ENCODE data around the gene PTPN1. TPM values are rescaled to one million over a fixed set of nuclear protein-coding genes. Genes with fewer than 3 reads are reported as not detected.

PTPN1 gene
- total and polyA plus RNA-seq, 2 donors (not counting 3 experiments of a cell fraction or from before 2014, with no cell fraction given): 41.1 to 64.3 TPM

DNA sequence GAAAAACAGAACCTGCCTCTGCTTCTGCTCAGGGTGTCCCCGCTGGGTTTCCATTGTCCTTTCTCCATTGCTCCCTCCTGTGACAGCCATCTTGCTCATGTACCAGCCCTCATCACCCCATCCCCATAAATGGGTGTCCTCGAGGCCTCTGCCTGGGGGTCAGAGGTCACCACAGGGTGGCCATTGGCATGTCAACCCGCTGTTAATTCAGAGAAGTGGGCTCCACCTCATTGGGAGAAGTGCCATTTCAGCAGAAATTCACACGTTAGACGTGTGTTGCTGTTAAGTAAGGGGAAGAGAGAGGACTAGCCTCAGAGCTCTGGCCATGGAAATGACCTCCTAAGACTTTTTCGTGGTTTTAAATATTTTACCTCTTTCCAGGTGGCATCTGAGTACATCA lies 71.9 kb downstream of the PTPN1 start:
- H2AFZ ChIP-seq (ENCODE audit: low read depth, low read length): no peak overlapping the region
- ChIA-PET POLR2A (no interaction called here), CTCF (interaction anchor here (0.9 to 1.0 kb wide), 2 partner anchors 10 to 166 kb away, joined by 3 to 4 read pairs; no protein-coding TSS in a partner anchor)
- no peak overlapping the region for H3K4me2 ChIP-seq (ENCODE audit: insufficient read depth, low read length)
- TF ChIP-seq FOS (IDR thresholded peaks at IDR 0.05; ENCODE audit: borderline replicate concordance, insufficient read depth, low read length): no peak
- TF ChIP-seq, protein P1, sequence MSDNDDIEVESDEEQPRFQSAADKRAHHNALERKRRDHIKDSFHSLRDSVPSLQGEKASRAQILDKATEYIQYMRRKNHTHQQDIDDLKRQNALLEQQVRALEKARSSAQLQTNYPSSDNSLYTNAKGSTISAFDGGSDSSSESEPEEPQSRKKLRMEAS (IDR thresholded peaks at IDR 0.05; ENCODE audit: insufficient read depth, insufficient read length): no peak
- no peak for TF ChIP-seq JUN (IDR thresholded peaks at IDR 0.05; ENCODE audit: borderline replicate concordance, insufficient read depth, insufficient read length, low read depth)
- TF ChIP-seq POLR2AphosphoS5 (IDR thresholded peaks at IDR 0.05; ENCODE audit: insufficient read depth, low read depth, low read length): no peak
- TF ChIP-seq, protein P2, sequence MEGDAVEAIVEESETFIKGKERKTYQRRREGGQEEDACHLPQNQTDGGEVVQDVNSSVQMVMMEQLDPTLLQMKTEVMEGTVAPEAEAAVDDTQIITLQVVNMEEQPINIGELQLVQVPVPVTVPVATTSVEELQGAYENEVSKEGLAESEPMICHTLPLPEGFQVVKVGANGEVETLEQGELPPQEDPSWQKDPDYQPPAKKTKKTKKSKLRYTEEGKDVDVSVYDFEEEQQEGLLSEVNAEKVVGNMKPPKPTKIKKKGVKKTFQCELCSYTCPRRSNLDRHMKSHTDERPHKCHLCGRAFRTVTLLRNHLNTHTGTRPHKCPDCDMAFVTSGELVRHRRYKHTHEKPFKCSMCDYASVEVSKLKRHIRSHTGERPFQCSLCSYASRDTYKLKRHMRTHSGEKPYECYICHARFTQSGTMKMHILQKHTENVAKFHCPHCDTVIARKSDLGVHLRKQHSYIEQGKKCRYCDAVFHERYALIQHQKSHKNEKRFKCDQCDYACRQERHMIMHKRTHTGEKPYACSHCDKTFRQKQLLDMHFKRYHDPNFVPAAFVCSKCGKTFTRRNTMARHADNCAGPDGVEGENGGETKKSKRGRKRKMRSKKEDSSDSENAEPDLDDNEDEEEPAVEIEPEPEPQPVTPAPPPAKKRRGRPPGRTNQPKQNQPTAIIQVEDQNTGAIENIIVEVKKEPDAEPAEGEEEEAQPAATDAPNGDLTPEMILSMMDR (IDR thresholded peaks at IDR 0.05; ENCODE audit: extremely low read depth in 1 of 2, insufficient read depth in 1 of 2, low read depth in 1 of 2, low read length in 2 of 2): no peak
- no peak for TF ChIP-seq GATA2 (IDR thresholded peaks at IDR 0.05; ENCODE audit: insufficient read depth, insufficient read length, low read depth, low read length)
- no peak for TF ChIP-seq MYC (IDR thresholded peaks at IDR 0.05; ENCODE audit: low read depth, low read length)
- no peak for TF ChIP-seq POLR2A (IDR thresholded peaks at IDR 0.05; ENCODE audit: low read depth, low read length)
- no peak for TF ChIP-seq EZH2 (IDR thresholded peaks at IDR 0.05; ENCODE audit: borderline replicate concordance, low read depth, low read length, severe bottlenecking)
- H3K9me1 ChIP-seq (replicated peaks; ENCODE audit: control insufficient read depth, extremely low read depth, insufficient read depth, low read length): no peaks in the 10 kb centered on the region
- dilution Hi-C loops (cut with MboI; ENCODE audit: extremely low pct_ligation_motif_present, low sequenced_read_pairs) (no loop called here), intact Hi-C loops (cut with micrococcal nuclease) (loop anchor here (5.0 kb wide), 1 partner anchor 205 kb away; no protein-coding TSS in a partner anchor)
- H3K27me3 ChIP-seq (ENCODE audit: control insufficient read depth in 2 of 2, insufficient read depth in 2 of 2, low read length in 2 of 2): no peaks in the 10 kb centered on the region
- H3K4me1 ChIP-seq (ENCODE audit: control insufficient read depth, extremely low read depth, insufficient read depth, low read length): no peaks in the 10 kb centered on the region
- no peaks in the 10 kb centered on the region for H3K9me3 ChIP-seq (replicated peaks; ENCODE audit: control insufficient read depth, insufficient read depth, low read length)
- H3K9ac ChIP-seq (replicated peaks; ENCODE audit: extremely low read depth, insufficient read depth, low read length): no peak overlapping the region
- peaks cover 10% of the 10 kb centered on the region for H3K79me2 ChIP-seq (ENCODE audit: control insufficient read depth, insufficient read depth, low read length)
- no peak for DNase-seq (ENCODE audit: low read depth, low spot score)
- H3K36me3 ChIP-seq (ENCODE audit: control insufficient read depth in 2 of 2, extremely low read depth in 1 of 2, insufficient read depth in 2 of 2, low read length in 2 of 2): peaks cover 41 to 64% of the 10 kb centered on the region in 2 experiments
- H3K4me3 ChIP-seq (replicated peaks in 1 of 3; ENCODE audit: insufficient read depth in 1 of 3, low read depth in 1 of 3, low read length in 3 of 3): no peak overlapping the region
- no peak overlapping the region for H3K27ac ChIP-seq (ENCODE audit: insufficient read depth, low read depth, low read length)
- BruUV-seq (replicated peaks): no TSS peak
- FAIRE-seq: no peak
- no peaks in the 10 kb centered on the region for H4K20me1 ChIP-seq (replicated peaks; ENCODE audit: control insufficient read depth, extremely low read depth, insufficient read depth, low read length)

All from endothelial cell of umbilical vein (primary cell).